Measurements from ENCODE around the gene MAD2L2.

GRCh38 chr1:11712285-11712684, 31.3 kb upstream of the MAD2L2 start:
- no peak for TF ChIP-seq CTCF (IDR thresholded peaks at IDR 0.05)
- TF ChIP-seq POLR2A (IDR thresholded peaks at IDR 0.05): no peak
